ENCODE results near the gene SLC44A5. TPM values are rescaled to one million over a fixed set of nuclear protein-coding genes. Genes with fewer than 3 reads are reported as not detected.

Gene SLC44A5
- total RNA-seq, 2 experiments from 2014 or later, result 0.98 to 1.1 TPM

DNA sequence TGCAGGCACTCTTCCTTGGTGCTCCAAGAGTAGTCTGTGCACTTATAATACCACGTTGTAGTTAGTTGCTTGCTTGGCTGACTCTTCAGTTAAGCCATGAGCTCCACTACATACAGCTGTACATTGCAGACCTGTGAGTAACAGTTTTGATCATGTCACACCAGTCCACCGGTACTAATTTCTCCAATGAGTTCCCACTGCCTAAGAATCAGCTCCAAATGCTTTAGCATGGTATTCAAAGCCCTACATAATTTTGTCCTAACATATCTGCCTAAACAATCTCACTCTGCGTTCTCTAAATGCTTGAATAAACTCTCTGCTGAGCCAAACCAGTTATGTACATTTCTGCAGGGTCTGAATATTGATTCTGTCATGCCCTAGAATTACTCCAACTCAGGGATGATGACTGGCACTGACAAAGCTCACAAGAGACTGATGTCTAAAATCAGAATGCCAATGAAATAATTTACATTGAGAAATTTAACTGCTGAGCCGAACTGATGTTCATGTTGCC is 276.0 kb downstream of the SLC44A5 start:
- no peak for DNase-seq
- no peak overlapping the region for H3K4me3 Mint-ChIP-seq
- H3K4me1 Mint-ChIP-seq, result no peaks in the 10 kb centered on the region
- H3K36me3 Mint-ChIP-seq (ENCODE audit: low read depth), result no peaks in the 10 kb centered on the region
- H3K27me3 Mint-ChIP-seq, result no peaks in the 10 kb centered on the region
- POLR2A ChIA-PET, result no interaction called here
- H3K27ac Mint-ChIP-seq, result no peak overlapping the region
- CTCF ChIA-PET, result no interaction called here
- no peaks in the 10 kb centered on the region for H3K9me3 Mint-ChIP-seq

- H3K4me1 Mint-ChIP-seq, result no peaks in the 10 kb centered on the region
- H3K27me3 Mint-ChIP-seq, result no peaks in the 10 kb centered on the region
- ChIA-PET CTCF (no interaction called here), POLR2A (no interaction called here)
- DNase-seq, result no peak
- no peak overlapping the region for H3K4me3 Mint-ChIP-seq
- no peak overlapping the region for H3K27ac Mint-ChIP-seq
- H3K9me3 Mint-ChIP-seq, result no peaks in the 10 kb centered on the region
- H3K36me3 Mint-ChIP-seq (ENCODE audit: low read depth), result no peaks in the 10 kb centered on the region
These were observed 280.3 kb downstream of the SLC44A5 start for GRCh38 chr1:75330624-75331023.

DNA sequence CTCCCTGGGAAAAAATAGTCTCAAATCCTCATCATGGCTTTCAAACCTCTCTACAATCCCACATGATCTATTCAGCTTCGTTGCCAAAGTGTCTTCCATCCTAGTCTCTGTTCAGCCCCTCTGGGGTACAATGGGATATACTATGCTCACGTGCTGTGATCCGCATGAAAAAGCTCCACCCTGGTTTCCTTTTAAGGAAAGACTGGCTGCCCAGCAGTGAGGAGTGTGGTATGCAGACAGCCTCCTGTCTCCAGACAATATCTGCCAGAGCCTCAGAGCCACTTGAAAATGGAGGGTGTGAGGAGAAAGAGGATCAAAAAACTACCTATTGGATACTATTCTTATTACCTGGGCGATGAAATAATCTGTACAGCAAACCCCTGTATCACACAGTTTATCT is 282.2 kb downstream of the SLC44A5 start:
- Mint-ChIP-seq H3K4me1 (no peaks in the 10 kb centered on the region), H3K4me3 (no peak overlapping the region), H3K36me3 (ENCODE audit: low read depth) (no peaks in the 10 kb centered on the region), H3K27ac (no peak overlapping the region), H3K9me3 (no peaks in the 10 kb centered on the region), H3K27me3 (no peaks in the 10 kb centered on the region)
- no peak for DNase-seq
- ChIA-PET CTCF (no interaction called here), POLR2A (no interaction called here)

DNA sequence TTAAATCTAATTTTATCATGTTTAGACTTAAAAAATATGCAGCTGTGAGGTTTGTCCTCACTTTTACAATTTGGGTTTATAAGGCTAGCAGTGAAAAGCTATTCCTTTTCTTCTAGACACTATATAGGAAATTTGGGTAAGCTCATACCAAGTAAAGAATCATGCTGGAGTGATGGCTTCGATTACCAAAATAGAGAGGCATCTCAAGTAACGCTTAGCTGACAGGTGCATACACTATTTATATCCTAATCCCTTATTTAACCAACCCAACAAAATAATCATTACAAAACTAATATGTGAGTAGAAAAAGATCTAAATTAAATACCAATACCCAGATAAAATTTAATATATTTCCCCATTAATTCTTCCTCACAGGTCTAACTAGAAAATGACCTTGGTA is 283.5 kb downstream of the SLC44A5 start:
- Mint-ChIP-seq H3K9me3 (no peaks in the 10 kb centered on the region), H3K36me3 (ENCODE audit: low read depth) (no peaks in the 10 kb centered on the region), H3K4me1 (no peaks in the 10 kb centered on the region), H3K4me3 (no peak overlapping the region), H3K27ac (no peak overlapping the region), H3K27me3 (no peaks in the 10 kb centered on the region)
- DNase-seq, result no peak
- ChIA-PET CTCF (no interaction called here), POLR2A (no interaction called here)

GRCh38 chr1:75317976-75318375 is 292.9 kb downstream of the SLC44A5 start:
- no peak overlapping the region for H3K4me3 Mint-ChIP-seq
- H3K4me1 Mint-ChIP-seq, result no peaks in the 10 kb centered on the region
- ChIA-PET CTCF (no interaction called here), POLR2A (no interaction called here)
- no peak overlapping the region for H3K27ac Mint-ChIP-seq
- no peak for DNase-seq
- H3K36me3 Mint-ChIP-seq (ENCODE audit: low read depth), result no peaks in the 10 kb centered on the region
- H3K9me3 Mint-ChIP-seq, result no peaks in the 10 kb centered on the region
- H3K27me3 Mint-ChIP-seq, result no peaks in the 10 kb centered on the region

DNA sequence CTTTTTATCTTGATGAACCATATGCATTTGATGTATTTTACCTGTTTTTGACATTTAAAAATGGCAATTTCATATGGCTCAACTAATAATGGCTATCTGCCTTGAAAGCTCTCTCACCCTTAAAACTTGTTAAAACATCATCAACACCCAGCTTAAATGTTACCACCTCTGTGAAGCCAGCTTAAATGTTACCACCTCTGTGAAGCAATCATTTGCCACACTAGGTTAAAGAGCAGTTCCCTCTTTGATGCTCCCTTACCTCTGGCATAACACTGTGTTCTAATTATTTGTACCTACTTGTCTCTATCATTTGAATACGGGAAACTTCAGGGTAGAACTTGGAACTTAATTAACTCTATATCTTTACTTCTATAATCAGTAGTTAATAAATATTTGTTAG is 294.7 kb downstream of the SLC44A5 start:
- no peak overlapping the region for H3K27ac Mint-ChIP-seq
- H3K27me3 Mint-ChIP-seq, result no peaks in the 10 kb centered on the region
- no peaks in the 10 kb centered on the region for H3K4me1 Mint-ChIP-seq
- POLR2A ChIA-PET, result no interaction called here
- no peaks in the 10 kb centered on the region for H3K9me3 Mint-ChIP-seq
- no peak for DNase-seq
- H3K4me3 Mint-ChIP-seq, result no peak overlapping the region
- no peaks in the 10 kb centered on the region for H3K36me3 Mint-ChIP-seq (ENCODE audit: low read depth)
- CTCF ChIA-PET, result no interaction called here

DNA sequence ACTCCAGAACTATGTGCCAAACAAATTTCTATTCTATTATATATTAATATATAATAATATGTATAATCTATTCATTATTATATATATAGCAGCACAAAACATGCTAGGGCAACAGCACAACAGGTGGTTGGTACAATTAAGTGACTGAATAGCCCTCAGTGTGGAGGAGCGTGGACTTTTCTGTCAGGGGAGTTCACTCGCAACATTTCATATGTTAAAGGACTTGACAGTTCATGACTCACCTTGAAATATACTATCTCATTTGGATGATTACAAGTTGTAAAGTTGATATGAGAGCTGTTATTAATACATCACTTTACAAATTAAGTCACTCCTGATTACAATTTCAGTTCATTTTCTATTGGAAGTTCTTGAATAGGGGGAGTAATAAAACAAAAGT is 298.3 kb downstream of the SLC44A5 start:
- no peak for DNase-seq
- H3K4me3 Mint-ChIP-seq, result no peak overlapping the region
- no peaks in the 10 kb centered on the region for H3K27me3 Mint-ChIP-seq
- peaks cover 5% of the 10 kb centered on the region for H3K4me1 Mint-ChIP-seq
- ChIA-PET CTCF (no interaction called here), POLR2A (no interaction called here)
- no peaks in the 10 kb centered on the region for H3K36me3 Mint-ChIP-seq (ENCODE audit: low read depth)
- H3K9me3 Mint-ChIP-seq, result no peaks in the 10 kb centered on the region
- H3K27ac Mint-ChIP-seq, result no peak overlapping the region

GRCh38 chr1:75310067-75310466 is 300.8 kb downstream of the SLC44A5 start:
- Mint-ChIP-seq H3K4me1 (peaks cover 5% of the 10 kb centered on the region), H3K27ac (no peak overlapping the region), H3K36me3 (ENCODE audit: low read depth) (no peaks in the 10 kb centered on the region), H3K27me3 (no peaks in the 10 kb centered on the region), H3K9me3 (no peaks in the 10 kb centered on the region), H3K4me3 (no peak overlapping the region)
- CTCF ChIA-PET, result no interaction called here
- DNase-seq, result no peak
- POLR2A ChIA-PET, result no interaction called here

DNA sequence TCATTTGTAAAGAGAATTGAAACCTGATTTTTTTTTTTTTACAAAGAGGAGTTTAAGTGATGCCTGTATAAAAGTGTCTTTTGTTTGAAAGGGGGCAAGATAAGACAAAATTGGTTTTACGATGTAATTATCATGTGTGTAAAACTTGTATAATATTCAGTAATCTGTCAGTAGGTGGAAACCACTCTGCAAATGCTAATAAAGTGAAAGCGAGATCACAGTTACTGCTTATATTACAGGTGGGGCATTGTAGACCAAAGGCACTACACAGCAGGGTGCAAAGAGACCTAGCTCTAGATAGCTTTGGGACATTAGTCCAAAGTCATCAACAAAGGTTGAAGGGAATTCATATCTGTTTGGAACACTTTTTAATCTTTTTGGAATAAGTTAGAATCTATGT is 302.5 kb downstream of the SLC44A5 start:
- Mint-ChIP-seq H3K27me3 (no peaks in the 10 kb centered on the region), H3K36me3 (ENCODE audit: low read depth) (no peaks in the 10 kb centered on the region), H3K27ac (no peak overlapping the region), H3K9me3 (no peaks in the 10 kb centered on the region), H3K4me1 (peaks cover 5% of the 10 kb centered on the region), H3K4me3 (no peak overlapping the region)
- ChIA-PET CTCF (no interaction called here), POLR2A (no interaction called here)
- DNase-seq, result no peak

- Mint-ChIP-seq H3K4me1 (peaks cover 2% of the 10 kb centered on the region), H3K4me3 (no peak overlapping the region), H3K9me3 (no peaks in the 10 kb centered on the region), H3K27me3 (no peaks in the 10 kb centered on the region), H3K36me3 (ENCODE audit: low read depth) (no peaks in the 10 kb centered on the region), H3K27ac (no peak overlapping the region)
- no peak for DNase-seq
- POLR2A ChIA-PET, result no interaction called here
- CTCF ChIA-PET, result interaction anchor here (0.6 kb wide), 1 partner anchor 161 kb away, joined by 3 read pairs; no protein-coding TSS in a partner anchor
These were observed 305.9 kb downstream of the SLC44A5 start for GRCh38 chr1:75305061-75305460.

DNA sequence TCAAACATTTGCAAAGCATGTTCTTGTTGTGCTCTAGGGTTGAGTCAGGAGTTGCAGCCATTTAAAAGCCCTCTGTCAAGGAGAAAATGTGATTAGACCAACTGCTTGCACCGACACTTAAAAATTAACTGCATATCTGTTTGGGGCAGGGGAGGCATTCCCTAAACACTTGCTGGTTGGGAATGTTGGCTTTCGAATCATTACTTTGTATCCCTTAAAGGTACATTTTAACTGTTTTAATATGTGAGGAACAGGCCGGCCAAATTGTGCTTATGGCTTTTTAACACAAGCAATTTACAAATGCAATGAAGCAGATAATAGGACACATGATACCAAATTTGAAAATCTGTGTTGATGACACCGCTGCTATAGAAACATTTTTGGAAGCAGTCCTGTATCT is 317.6 kb downstream of the SLC44A5 start:
- CTCF ChIA-PET, result no interaction called here
- Mint-ChIP-seq H3K27ac (no peak overlapping the region), H3K27me3 (no peaks in the 10 kb centered on the region), H3K4me1 (no peaks in the 10 kb centered on the region), H3K4me3 (no peak overlapping the region), H3K36me3 (ENCODE audit: low read depth) (no peaks in the 10 kb centered on the region), H3K9me3 (no peaks in the 10 kb centered on the region)
- POLR2A ChIA-PET, result no interaction called here
- no peak for DNase-seq

- no peaks in the 10 kb centered on the region for H3K4me1 Mint-ChIP-seq
- ChIA-PET CTCF (no interaction called here), POLR2A (no interaction called here)
- DNase-seq, result no peak
- no peak overlapping the region for H3K4me3 Mint-ChIP-seq
- H3K36me3 Mint-ChIP-seq (ENCODE audit: low read depth), result no peaks in the 10 kb centered on the region
- H3K27me3 Mint-ChIP-seq, result no peaks in the 10 kb centered on the region
- no peak overlapping the region for H3K27ac Mint-ChIP-seq
- H3K9me3 Mint-ChIP-seq, result no peaks in the 10 kb centered on the region
These were observed 318.9 kb downstream of the SLC44A5 start for GRCh38 chr1:75292013-75292412.

DNA sequence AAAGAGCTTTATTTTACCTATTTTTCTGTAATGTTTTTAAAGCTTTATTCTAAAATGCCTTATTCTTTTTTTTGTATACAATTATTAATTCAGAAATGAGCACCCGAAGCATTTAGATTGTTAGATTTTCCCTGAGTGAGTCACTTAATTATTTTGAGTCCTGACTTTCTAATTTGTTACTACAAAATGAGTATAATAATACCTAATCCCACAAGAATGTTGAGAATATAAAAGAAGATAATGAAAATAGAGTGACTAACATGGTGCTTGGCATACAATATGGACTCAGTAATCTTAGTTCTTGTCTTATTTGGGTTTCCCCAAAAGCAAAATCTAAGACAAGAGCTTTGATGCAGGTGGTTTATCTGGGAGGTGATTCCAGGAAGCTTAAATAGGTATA is 334.5 kb downstream of the SLC44A5 start:
- CTCF ChIA-PET, result interaction anchor here (1.0 to 1.2 kb wide), 2 partner anchors 10 to 11 kb away, joined by 3 read pairs; no protein-coding TSS in a partner anchor
- no peaks in the 10 kb centered on the region for H3K36me3 Mint-ChIP-seq (ENCODE audit: low read depth)
- H3K9me3 Mint-ChIP-seq, result no peaks in the 10 kb centered on the region
- no peak for DNase-seq
- no peak overlapping the region for H3K4me3 Mint-ChIP-seq
- no peaks in the 10 kb centered on the region for H3K27me3 Mint-ChIP-seq
- POLR2A ChIA-PET, result no interaction called here
- no peak overlapping the region for H3K27ac Mint-ChIP-seq
- H3K4me1 Mint-ChIP-seq, result no peaks in the 10 kb centered on the region

DNA sequence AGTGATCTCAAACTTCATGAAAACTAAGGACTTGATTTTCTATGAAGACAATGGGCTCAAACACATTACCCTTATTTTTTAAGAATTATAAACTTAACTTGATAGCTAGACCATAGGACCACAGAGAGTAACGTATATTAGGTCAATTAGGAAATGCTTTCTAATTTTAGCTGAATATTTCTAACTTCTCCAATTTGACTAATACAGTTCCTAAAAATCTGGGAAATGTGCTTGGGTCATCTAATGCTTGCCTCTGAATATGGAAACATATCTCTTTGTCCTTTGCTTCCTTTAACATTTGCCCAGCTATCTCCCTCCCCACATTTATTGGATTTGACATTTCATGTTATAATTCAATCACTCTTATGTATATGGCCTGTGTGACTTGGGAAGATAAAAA is 335.3 kb downstream of the SLC44A5 start:
- Mint-ChIP-seq H3K4me1 (no peaks in the 10 kb centered on the region), H3K4me3 (no peak overlapping the region), H3K9me3 (no peaks in the 10 kb centered on the region), H3K27me3 (no peaks in the 10 kb centered on the region), H3K36me3 (ENCODE audit: low read depth) (no peaks in the 10 kb centered on the region), H3K27ac (no peak overlapping the region)
- ChIA-PET CTCF (interaction anchor here (1.0 to 1.2 kb wide), 2 partner anchors 9 to 10 kb away, joined by 3 read pairs; no protein-coding TSS in a partner anchor), POLR2A (no interaction called here)
- DNase-seq, result no peak
